Colon (tissue), 2 donors: ENCODE data around the gene TOM1L2.

ENCODE experiments used
- FAIRE-seq: peaks from 2 replicates; lab custom pipeline; 2012; peaks lifted over from hg19 to GRCh38; lab: Jason Lieb, UNC
- donor health status: control.
- donor health status: control.

TOM1L2 gene

DNA sequence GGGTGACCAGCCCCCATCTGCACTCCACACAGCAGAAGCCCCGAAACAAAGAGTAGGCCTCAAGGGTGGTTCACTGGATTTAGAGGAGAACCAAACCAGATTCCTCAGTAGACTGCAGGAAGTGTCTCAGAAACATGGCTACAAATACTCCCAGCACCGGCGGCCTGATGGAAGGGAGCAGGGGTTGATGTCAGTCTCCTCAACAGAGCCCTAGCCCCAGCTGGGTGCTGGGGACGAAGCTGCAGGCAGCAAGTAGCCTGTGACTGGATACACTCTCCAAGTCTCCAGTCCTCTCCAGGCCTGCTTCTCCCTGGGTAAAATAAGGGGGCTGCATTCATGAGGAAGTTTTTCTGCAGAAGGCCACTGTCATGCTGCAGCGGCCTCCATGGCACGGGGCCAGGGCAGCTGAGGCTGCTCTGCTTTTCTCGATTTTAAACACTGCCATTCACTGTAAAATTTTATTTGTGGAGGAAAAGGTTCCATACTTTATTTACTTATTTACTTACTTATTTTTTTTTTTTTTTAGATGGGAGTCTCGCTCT, 98.7 kb downstream of the TOM1L2 start:
- no peak for FAIRE-seq

DNA sequence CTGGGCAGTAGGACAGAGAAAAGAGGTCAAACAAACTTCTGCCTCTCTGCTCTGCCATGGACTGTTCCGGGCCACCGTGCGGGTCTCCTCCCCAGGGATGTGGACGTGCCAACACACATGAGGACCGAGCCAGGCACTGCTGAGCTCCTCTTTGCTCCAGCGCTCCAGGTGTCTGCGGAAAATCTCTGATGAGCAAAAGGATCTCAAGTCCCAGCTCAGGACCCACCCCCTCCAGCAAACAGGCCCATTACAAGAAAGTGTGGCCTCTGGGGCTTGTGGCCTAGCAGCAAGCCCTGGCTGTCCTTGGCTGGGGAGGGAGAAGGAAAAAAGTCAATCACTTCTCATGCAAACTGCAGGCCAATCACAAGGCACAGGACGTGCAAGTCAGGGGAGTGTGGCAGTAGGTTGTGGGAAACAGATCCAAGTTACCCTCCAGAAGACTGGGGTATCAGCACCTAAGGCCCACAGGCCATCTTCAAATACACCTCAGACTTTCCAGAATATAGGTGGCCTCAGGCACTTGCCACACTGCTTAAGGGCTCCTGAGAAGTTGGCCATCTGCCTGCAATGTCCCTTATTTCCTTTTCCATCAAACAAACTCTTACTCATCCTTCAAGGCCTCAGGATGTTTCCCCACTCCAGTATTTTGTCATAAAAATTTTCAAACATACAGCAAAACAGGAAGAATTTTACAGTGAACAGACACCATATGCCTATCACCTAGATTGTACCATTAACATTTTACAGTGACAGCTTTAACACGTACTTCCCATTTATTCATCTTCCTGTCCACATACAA, 99.5 kb downstream of the TOM1L2 start:
- FAIRE-seq, result no peak

DNA sequence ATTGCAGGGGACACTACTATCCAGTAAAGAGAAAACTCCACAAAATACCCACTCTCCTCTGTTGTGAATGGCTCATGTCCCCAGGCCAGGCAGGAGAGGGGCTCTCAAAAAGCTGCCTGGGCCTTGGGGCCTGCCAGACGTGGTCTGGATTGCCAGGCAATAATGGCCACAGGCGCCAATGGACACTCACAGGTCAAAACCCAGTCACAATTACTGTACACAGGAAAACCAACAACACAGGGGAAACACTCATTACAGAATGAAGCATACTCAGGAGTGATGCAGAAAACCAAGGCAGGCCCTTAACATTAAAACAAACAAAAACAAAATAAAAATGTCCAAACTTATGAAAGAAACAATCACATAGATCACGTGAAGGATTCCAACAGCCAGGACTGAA, 100.3 kb downstream of the TOM1L2 start:
- FAIRE-seq, result no peak

DNA sequence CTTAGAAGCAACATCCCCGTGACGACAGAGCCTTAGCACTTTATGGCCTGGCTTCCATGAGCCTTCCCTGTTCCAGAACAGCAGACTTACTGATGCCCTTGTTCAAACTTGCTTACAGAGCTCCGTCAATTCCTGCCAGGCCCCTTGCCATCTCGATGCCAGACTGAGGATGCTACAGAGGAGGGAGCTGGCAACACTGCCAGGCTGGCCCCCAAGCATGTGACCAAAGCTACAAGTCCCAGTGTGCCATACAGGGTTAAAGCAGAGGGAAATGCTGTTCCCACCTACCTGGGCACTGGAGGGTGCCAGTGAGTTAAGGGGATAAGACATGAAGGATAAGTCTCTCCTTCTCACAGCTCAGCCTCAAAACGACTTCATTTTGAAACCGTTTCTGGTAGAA, 102.0 kb downstream of the TOM1L2 start:
- FAIRE-seq, result no peak

DNA sequence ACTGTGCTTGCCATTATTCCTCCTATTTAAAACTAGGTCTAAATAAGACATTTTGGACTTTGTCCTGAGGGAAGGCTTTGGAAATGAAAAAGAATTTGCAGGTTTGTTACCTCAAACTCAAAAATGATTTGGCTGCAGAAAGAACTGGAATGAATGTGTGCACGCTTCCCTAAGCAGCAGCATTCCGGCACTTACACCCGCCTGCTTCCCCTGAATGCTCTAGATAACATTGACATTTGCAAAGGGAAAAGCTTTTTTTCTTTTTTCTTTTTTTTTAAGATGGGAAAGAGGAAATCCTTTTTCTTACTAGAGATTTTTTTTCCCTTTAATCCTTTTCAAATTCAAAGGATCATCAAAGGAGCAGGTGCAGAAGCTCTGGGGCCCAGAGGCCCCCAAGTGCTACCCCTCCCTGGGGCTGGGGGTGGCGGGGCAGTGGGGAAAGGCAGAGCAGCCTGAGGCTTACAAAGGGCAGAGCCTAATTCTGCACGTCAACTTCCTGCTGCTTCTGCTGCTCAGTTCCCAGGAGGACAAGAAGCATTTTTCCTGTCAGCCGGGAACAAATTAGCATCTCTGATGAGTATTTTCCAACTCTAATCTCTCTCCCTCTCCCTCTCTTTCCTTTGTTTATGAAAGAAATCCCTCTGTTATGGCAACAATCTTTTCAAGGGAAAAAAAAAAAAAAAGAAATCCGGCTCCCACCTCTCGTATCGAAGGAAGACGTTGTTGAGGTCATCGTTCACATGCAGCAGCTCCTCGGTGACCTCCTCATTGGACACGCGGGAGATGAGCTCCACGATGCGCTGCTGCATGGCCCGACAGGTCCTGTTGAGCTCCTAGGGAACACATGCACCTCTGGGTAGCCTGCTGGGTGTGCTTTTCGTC, 103.3 kb downstream of the TOM1L2 start:
- no peak for FAIRE-seq

DNA sequence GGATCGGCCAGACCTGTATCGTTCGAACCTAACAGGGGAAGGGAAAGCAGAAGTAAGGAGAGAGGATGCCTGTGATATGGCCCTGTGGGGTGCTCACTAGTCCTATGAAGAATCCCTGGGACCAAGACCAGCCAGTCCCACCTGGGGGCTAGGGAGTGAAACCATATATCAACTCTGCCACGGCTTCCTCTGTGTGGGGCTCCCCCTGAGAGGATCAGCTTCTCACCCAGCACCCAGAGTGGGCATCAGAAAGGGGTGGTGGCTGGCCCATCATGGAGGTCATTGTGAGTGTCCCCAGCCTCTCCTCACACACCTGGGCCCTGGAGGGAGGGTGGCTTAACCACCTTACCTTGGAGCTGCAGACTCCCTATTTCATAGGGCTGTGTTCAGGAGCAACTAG, 105.3 kb downstream of the TOM1L2 start:
- FAIRE-seq, result no peak

DNA sequence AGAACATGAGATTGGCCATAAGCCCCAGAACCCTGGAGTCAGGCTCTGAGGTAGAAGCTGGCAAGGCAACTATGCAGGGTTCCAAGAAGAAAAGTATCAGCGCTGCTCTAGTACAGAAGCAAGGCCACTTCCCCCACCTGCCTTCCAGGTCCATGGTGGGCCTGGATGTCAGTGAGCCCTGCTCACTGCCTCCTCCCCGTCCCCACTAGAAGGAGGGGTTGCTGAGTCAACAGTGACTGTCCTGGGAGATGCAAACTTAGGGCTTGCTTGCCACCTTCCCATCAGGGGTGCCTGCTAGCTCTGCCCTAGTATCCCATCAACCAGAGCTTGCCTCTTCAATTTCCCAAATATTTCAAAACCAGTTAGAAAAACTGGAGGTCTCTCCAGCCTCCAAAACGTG, 105.8 kb downstream of the TOM1L2 start:
- FAIRE-seq, result no peak

DNA sequence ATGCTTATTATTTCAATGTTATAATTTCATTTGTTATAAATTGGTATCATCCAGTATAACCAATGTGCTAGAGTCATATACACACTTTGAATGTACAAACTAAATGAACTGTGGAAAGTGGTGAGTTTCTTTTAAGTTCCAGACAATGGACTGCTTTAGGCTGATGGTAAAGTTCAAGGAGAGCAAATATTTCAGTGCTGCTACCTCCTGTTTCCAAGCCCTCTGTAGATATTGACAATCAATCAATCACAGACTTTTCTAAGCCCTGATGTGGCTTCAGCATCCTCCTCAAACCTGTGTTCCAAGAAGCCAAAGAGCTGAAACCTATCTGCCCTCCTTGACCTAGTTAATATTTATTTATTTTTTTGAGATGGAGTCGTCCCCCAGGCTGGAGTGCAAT, 107.2 kb downstream of the TOM1L2 start:
- FAIRE-seq, result no peak

DNA sequence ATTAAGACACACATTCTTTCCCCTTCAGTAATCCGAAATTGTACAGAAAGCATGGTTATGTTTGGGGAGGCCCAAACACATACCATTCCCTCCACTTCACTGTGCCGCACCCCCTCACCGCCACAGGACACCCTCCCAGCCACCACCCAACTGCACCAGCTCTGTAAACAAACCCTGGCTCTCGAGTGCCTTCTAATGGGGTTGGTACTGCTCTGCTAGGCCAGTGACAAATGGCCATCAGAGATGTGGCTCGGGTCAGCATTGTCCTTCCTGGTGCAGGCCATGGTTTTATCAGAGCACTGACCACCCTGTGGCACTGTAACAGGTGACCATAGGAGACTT, 111.5 kb downstream of the TOM1L2 start:
- no peak for FAIRE-seq

DNA sequence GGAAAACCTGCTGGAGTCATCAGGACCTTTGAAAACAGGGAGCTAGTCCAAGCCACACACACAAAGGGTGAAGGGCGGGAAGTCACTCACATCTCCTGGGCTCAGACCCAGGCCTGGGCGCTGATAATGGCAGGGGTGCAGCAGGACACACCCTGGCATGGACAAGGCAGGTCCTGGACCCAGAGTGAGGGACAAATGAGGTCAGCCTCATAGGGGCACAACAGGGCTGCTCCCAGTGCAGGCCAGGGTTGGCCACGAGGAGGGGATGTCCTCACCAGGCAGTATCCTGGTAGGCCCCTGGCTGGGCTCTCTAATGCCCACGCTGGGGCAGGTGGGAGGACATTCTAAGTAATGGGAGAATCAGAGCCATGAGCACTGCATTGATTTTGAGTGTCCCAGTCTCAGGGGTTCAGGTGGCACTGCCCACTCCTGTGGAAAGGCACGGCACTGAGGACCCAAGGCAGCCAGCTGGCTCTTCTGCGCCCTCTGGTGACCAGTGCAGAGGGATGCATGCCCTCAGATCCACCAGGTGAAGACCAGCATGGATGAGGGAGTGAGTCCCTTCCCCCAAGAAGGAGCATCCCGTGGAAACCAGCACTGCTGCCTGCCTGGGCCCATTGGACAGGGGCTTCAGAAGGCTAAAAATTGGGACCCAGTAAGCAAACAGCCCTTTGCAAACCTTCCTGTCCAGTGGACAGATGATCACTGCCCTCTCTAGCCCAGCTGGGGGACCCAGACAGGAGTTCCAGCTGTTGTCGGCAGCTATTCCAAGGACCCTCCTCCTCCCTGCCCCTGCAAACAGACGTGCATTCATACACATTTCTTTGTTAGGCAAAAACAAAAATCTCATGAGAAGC, 112.1 kb downstream of the TOM1L2 start:
- no peak for FAIRE-seq

DNA sequence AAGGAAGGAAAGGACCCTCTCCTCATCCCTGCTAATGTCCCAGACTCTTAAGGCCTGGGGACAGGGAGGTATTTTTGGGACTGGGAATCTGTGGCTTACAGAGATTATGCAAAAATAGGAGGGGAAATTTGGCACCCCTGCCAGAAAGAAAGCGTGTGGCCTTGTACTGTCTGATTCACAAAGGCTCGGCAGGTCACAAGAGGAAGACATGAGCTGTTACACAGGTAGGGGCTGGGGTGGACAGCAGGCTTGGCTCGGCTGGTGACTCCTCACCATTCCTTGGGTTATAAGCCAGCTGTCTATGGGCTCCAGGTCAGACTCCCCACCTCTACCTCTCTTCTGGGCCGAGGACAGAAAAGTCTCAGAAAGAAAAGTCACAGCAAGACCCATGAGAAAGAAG, 114.7 kb downstream of the TOM1L2 start:
- FAIRE-seq, result no peak

DNA sequence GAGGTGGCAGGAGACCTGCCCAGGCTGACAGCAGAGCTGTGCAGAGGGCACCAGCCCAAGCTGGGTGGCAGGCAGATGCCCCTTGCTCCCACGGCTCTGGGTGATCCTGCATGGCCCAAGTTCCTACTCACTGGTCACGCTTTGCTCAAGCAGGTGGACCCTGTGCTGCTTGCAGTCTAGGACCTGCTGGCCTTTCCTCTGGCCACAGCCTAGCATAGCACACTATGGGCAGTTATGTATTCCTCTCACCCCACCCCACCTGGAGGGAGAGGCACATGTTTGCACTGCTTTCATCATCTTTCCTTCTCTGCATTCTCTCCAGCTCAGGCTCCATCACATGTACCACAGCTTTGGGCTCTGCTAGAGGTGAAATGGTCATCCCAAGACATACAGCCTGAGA, 115.8 kb downstream of the TOM1L2 start:
- FAIRE-seq, result no peak

DNA sequence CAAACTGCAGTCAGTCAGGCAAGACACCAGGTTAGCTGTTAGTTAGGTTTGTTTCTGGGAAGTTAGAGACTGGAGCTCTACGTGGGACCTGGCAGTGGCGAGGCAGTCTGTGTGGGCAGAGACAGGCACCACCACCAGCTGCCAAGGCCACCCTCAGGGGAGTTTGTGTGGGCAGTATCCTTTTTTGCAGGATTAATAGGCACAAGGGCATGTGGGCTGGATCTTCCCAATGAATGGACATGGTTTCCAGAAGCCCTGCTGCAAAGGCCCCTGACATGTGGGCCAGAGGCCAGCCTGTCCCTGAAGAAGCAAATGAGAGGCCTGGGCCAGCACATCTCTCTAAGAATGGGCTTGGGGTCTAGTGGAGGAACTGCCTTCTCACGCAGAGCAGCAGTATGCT, 116.2 kb downstream of the TOM1L2 start:
- FAIRE-seq, result no peak

DNA sequence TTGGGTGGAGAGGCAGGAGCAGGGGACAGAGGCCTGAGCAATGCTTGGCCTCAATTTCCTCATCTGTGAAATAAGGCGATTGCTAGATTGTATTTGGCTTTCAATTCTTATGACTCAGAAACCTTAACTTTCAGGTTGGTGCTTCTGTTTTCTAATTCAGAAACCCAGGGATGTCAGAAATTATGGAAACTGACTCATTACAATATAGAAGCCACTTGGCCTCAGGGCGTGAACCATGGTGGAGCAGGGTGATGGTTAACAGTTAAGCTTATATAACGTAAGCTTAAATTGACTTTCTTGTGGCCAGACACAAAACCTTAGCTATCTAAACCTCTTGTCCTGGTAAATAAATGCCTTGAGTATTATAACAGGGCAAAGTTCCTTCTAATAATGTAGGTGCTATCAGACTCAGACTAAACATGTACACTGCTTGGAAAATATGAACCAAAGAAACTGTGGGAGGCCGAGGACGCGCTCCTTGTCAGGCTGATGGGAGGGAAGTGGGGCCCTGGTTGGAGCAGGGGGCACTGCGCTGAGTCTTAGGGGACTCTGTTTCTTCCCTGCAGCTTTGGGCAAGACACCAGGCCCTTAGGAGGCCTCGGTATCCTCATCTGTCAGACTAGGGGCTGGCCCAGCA, 118.3 kb downstream of the TOM1L2 start:
- FAIRE-seq, result no peak

DNA sequence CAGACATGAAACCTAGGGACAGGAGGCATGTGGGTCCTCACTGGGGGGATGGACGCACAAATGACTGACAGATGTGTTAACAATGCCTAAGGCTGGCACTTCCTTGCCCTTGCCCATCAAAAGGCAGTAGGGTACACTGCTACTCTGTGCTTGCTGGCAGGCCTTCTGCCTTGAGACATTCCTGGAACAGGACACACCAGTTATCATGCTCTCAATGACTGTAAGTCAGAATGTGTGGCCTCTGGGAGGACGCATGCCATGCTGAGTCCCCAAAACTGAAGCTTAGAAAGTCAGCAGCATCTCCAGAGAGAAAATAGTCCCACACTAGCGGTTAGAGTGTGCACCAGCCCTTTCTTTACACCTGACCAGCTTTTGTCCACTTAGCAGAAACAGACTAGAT, 119.3 kb downstream of the TOM1L2 start:
- no peak for FAIRE-seq

DNA sequence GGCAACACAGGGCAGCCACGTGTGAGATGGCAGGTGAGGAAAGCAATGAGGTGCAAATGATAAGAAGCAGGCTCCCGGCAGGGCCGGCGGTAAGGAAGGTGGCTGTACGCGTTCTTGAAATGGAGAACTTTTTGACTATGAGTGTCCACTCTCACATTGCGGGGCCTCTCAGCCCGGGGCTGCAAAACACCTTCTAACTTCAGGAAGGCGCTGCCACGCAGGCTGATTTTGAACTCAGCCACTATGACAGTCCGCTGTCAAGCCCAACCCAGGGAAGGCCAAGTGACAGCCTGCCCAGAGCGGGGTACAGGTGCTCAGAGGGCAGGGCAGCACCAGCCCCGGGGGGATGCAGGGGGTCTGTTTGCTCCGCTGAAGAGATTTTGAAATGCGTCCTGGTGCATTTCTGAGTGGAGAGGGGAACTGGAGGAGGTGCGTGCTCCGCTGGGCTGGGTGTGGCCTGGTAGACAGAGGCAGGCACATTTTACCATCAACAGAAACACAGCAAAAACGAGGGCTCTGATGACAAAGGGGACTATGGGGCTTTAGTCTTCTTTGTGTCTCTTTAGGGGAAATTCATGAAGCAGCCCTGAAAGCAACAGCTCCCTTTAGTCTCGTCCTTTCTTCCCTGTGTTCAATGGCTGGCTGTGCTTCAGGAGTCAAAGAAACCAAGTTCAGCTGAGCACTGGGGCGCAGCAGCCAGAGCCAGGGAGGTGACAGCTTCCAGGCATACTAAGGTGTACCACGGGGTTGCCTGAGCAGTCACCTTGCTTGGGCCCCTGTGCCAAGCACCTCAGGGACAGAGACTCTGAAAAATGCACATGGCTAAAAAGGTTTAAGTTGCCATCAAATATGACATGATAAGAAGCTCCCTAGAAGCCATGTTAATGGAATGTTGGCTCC, 120.8 kb downstream of the TOM1L2 start:
- no peak for FAIRE-seq

DNA sequence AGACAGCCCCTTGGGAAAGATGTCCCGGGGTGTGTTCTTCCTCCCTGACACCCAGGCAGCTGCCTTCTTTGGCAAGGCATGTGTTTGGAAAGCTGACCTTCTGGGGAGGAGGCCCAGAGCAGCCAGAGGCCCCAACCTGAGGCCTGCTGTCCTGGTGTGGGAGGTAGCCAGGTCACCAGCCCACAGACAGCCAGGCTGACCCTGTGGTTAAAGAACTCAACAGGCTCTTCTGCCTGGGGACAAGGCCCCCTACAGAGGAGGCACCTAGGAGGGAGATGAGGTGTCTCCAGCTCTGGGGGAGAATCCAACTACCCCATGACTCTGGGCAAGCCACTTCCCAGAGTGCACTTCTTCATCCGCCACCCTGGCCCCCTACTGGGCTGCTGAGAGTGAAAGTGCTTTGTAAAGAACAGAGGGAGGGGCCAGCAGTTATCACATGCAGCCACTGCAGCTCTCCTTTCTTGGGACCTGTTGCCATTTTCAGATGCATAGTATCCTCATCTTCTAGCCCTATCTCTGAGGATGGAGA, 122.3 kb downstream of the TOM1L2 start:
- FAIRE-seq, result no peak

DNA sequence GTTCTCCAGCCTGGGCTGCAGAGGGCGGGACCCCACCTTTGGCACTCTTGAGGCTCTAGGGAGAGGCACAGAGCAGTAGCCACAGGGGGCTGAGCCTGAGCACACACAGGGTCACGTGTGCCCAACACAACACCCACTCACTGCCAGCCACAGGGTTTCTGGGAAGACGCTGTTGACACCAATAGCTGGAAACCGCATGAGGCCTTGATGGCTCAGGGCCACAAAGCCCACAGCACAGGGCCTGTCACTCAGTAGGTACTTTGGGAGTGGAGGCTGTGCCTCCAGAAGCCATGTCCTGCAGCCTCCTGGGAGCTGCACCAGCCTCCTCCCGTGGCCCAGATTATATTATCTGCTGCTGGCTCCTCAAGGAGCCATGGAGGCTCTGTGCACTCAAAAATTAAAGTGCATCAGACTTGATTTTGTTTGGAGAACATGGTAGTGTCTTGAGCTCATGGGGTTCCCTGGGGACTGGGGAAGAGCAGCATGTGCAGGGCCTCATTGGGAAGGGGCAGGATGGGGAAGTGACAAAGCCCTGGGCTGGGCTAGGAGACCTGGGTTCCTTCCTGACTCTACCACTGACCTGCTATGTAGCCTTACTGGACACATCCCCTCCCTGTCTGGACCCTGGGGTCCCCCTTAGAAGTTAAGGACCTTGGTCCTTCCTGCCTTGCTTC, 122.9 kb downstream of the TOM1L2 start:
- no peak for FAIRE-seq

DNA sequence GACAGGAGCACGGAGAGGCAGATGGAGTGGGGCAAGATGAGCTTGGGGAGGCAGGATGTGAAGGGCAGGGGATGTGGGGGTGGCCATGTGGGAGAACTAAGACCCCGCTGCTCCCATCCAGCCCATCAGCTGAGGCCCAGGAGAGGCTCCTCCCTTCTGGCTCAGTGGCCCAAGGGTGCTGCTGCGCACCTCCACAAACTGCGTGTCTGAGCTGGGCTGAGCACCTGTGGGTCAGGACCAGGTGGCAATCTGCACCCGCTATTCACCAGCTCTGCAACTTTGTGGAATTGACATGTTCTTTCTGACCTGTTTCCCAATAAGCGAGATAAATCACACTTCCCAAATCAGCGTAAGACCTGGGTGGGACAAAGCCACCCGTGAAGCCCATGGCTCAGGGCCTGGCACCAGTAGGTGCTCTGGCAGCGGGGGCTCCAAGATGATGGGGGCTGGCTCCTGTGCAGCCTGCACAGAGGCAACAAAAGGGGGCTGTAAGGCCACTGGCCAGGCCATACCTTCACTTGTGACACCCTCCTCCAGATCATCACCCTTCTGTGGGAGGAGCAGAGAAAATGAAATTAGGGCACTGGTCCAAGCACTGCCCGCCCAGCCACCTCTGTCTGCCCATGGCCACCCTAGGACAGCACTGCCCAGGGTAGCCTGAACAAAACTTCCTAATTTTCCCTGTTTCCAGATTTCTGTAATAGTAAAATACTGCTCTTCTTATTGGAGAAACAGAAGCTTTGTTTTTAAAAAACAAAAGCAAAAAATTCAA, 123.7 kb downstream of the TOM1L2 start:
- FAIRE-seq, result no peak
